ENCODE results near the gene PPP1R13B.

- TF ChIP-seq CTCF (IDR thresholded peaks at IDR 0.05) (no peak), POLR2A (IDR thresholded peaks at IDR 0.05; ENCODE audit: low read depth) (no peak), POLR2AphosphoS5 (IDR thresholded peaks at IDR 0.05) (no peak)
These were observed 123.7 kb downstream of the PPP1R13B start for GRCh38 chr14:103723748-103724081.
